COR-L47 (cell line): Measurements from ENCODE around the gene RPL11.
"Not testable (repeated sequence)": the region's sequence is repeated elsewhere in the genome, so short reads cannot be mapped to it uniquely, and the experiment has no call there.

ENCODE experiments used
- DNase-seq: peaks from one replicate; lab custom pipeline; 2025; lab: John Stamatoyannopoulos, UW

Gene RPL11

DNA sequence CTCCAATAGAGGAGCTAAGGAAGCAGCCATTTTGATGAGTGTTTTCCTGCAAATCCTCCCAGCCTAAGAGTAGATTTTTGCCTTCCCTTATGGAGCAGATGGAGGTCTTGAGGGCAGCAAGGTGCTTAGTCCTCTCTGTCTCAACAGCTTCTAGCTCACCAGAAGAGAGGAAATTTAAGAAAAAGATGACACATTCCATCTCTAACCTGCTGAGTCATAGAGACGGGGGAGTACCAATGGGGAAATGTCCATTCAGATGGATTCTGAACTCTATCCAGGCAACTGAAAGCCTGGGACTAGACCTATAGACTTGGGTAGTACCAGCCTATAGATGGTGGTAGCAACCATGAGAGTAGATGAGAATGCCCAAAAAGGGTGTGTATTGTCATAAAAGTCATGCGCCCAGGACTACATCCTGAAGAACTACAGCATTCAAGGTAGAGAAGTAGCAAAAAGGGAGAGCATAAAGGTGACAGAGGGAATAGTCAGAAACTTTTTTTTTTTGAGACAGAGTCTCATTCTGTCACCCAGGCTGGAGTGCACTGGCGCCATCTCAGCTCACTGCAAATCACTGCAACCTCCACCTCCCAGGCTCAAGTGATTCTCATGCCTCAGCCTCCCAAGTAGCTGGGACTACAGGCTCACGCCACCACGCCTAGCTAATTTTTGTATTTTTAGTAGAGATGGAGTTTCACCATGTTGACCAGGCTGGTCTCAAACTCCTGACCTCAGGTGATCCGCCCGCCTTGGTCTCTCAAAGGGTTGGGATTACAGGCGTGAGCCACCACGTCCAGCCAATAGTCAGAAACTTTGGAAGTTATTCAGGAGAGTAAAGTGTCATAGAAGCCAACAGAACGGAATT, 41.0 kb downstream of the RPL11 start:
- DNase-seq, result no peak

DNA sequence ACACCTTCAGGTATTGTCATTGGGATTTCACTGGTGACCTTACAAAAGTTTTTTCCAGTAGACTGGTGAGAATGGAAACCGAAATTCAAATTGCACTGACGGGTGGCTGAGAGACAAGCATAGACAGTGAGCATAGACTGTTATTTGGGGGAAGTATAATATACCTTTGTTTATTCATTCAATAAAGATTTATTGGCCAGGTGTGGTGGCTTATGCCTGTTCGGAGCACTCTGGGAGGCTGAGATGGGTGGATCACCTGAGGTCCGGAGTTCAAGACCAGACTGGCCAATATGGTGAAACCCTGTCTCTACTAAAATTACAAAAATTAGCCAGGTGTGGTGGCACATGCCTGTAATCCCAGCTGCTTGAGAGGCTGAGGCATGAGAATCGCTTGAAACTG, 41.7 kb downstream of the RPL11 start:
- DNase-seq, result not testable (repeated sequence)

GRCh38 chr1:23736437-23737134, 45.0 kb downstream of the RPL11 start:
- DNase-seq, result no peak

DNA sequence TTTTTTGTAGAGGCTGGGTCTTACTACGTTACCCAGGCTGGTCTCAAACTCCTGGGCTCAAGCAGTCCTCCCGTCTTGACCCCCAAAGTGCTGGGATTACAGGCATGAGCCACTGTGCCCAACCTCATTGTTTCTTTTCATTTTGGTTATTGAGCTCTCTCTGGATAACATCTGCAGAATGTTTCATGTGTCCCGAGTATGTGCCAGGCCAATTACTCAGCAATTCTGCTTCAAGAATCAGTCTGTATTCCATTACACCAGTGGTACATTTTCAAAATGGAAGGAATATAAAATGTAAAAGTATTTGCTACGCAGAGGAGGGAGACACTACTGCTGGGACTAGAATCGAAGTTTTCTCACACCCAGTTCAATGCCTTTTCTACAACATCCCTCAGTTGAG, 50.0 kb downstream of the RPL11 start:
- no peak for DNase-seq

- no peak for DNase-seq
These were observed 51.2 kb downstream of the RPL11 start for GRCh38 chr1:23742670-23743286.

DNA sequence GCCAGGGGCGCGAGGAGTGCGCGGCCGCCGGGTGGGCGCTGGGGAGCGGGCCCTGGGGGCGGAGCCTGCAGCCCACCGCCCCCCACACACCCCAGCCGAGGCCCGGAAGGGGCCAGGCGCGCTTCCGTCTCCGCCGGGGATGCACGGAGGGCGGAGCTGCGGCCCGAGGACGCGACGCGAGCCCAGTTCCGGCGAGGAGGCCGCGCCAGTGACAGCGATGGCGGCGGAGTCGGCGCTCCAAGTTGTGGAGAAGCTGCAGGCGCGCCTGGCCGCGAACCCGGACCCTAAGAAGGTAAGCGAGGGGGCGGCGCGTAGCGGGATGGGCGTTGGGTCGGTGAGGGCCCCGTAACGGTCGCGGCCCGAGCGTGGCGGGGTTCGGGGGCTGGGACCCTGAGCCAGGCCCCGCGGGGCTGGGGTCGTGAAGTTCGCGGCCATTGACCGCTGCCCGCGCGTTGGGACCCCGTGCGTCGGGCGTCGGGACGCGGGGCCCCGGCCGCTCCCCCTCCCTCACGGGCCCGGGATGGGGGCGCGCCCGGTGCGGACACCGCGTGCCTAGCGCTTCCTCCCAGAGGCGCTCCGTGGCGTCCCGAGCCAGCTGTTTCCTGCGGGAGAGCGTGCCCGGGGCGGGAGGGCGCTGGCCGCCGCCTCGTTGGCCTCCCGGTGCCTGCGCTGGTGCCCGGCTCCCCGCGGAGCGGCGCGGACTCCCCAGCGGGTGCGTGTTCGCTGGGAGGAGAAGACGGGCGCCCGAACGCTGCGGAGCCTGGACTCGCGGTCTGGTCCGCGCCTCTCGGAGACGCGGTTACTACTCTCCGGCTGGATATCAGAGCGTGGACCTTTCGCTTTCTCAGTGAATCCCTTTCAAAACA, 51.9 kb downstream of the RPL11 start, which contains the start of gene ELOA:
ELOA (plus strand) TSS at position 185 of the 866 bp plus-strand sequence; CDS start at position 218, 33 bp downstream.
- DNase-seq, result peak; percentile 44

DNA sequence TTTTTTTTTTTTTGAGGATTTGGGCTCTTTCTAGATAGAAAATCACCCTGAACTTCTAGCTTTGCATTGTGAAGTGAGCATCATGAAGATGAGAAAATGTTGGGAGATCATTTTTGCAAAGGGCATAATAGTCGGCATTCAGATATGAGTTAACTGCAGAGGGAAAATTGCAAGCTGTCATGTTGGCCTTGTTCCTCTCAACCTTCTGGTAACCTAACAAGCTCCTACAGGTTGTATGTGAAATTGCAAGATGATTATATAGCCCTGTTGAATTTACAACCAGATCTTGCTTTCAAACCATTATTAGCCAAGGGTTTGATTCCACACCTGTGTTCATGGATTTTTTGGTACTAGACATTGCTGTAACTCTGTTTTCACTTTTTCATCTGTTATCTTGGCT, 53.9 kb downstream of the RPL11 start:
- peak; percentile 1 for DNase-seq
